Medulla oblongata (tissue), 1 donor: ENCODE measurements around the gene NTSR1.

Source experiments
- DNase-seq: peaks from one replicate; pipeline ENCODE4 v3.0.0-alpha.2; 2015; ENCODE audit errors: extremely low spot score

NTSR1 gene

GRCh38 chr20:62707921-62708521 lies 615 bp upstream of the NTSR1 start:
- no peak for DNase-seq

GRCh38 chr20:62709537-62709905 lies 885 bp downstream of the NTSR1 start:
- DNase-seq = no peak

GRCh38 chr20:62710221-62710885 lies 1.7 kb downstream of the NTSR1 start:
- DNase-seq = no peak

GRCh38 chr20:62710886-62711702 lies 2.5 kb downstream of the NTSR1 start:
- no peak for DNase-seq

- DNase-seq = no peak
Measured at GRCh38 chr20:62711703-62712101, 3.1 kb downstream of the NTSR1 start.

- DNase-seq = no peak
Measured at GRCh38 chr20:62712606-62713005, 4.0 kb downstream of the NTSR1 start.

GRCh38 chr20:62714006-62714405 lies 5.4 kb downstream of the NTSR1 start:
- DNase-seq = no peak

GRCh38 chr20:62714799-62715198 lies 6.2 kb downstream of the NTSR1 start:
- no peak for DNase-seq

GRCh38 chr20:62715201-62715600 lies 6.6 kb downstream of the NTSR1 start:
- DNase-seq = no peak

- DNase-seq = no peak
Measured at GRCh38 chr20:62716198-62716940, 7.7 kb downstream of the NTSR1 start.

GRCh38 chr20:62716941-62717310 lies 8.3 kb downstream of the NTSR1 start:
- no peak for DNase-seq

- DNase-seq = no peak
Measured at GRCh38 chr20:62717933-62718332, 9.3 kb downstream of the NTSR1 start.

GRCh38 chr20:62718546-62718945 lies 9.9 kb downstream of the NTSR1 start:
- no peak for DNase-seq

GRCh38 chr20:62719250-62719935 lies 10.8 kb downstream of the NTSR1 start:
- no peak for DNase-seq

- DNase-seq = no peak
Measured at GRCh38 chr20:62721511-62722370, 13.1 kb downstream of the NTSR1 start.

- DNase-seq = no peak
Measured at GRCh38 chr20:62722627-62723026, 14.0 kb downstream of the NTSR1 start.

GRCh38 chr20:62723351-62723750 lies 14.7 kb downstream of the NTSR1 start:
- no peak for DNase-seq

- DNase-seq = no peak
Measured at GRCh38 chr20:62723768-62724450, 15.3 kb downstream of the NTSR1 start.

GRCh38 chr20:62724692-62725595 lies 16.3 kb downstream of the NTSR1 start:
- DNase-seq = no peak
